Epithelial cell of prostate (primary cell): ENCODE measurements around the gene PLCL2.

Experiments
- DNase-seq: peaks from one replicate; pipeline ENCODE4 v3.0.0-alpha.2; 2011; ENCODE audit warnings: low read depth, low spot score
- H3K27ac ChIP-seq: fragments of 450-650 bp; 2 replicates; pipeline ENCODE4 v1.5.1; 2017; ENCODE audit warnings: mild to moderate bottlenecking

PLCL2 gene

DNA sequence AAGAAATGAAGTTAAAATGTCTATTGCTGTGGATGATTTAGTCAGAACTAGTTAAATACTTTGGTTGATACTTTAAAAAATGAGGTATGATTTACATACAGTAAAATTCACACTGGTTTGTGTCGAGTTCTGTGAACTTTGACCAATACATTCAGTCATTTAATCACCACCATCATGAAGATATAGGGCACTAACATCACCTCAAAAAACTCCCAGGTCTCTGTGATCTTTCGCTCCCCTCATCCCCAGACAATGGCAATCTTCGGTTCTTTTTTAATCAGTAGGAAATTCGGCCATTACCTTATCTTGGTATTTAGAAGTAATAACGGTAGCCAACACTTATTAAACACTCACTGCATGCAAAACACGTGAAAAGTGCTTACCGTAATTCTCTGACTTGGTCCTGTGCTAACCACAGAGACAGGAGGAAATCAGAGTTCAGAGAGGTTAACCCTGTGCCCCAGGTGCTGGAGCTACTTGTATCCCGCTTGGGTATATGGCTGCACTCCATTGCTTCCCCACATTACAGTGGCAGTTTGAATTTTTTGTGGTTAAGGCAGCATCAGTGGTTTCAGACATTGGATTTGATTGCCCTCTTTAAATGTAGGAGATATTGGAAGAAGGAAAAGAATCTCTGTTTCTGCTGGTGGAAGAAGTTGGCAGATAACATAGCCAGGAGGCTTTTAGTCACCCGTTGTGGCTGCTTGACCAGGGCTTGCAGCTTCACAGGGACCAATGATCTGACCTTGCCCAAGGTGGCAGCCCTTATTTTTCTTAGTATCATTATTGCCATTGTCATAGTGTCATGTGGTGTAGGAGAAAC, 4.2 kb downstream of the PLCL2 start:
- H3K27ac ChIP-seq = no peak overlapping the region
- DNase-seq = no peak

DNA sequence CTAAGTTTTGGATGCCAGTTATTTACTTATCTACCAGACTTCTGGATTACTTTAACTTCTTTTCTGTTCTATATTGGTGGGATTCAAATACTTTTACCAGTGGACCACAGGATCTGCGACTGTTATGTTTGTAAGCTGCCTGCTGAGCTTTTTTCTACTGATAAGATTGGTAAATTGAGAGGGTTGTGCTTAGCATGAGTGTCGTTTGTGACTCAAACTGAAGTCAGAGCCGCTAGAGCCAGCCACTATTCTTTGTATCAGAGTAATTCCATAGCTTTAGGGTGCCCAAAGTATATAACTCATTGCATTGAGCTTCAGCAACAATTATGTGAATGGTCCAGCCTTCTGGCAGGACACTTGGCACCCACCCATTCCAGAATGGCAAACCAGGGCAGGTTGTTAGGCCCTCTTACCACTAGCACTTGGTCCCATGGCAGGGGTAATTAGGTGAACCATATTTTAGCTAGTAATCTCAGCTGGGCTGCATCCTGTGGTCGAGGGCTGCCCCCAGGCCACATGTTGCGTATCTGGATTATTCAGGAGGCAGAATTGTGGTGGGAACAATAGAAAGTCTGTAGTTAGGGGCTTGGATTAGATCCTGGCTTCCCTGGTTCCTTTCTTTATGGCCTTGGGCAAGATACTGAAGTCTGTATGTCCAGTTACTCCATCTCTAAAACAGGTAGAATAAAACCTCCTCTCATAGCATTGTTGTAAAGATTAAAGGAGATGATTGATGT, 6.0 kb downstream of the PLCL2 start:
- H3K27ac ChIP-seq = no peak overlapping the region
- no peak for DNase-seq

DNA sequence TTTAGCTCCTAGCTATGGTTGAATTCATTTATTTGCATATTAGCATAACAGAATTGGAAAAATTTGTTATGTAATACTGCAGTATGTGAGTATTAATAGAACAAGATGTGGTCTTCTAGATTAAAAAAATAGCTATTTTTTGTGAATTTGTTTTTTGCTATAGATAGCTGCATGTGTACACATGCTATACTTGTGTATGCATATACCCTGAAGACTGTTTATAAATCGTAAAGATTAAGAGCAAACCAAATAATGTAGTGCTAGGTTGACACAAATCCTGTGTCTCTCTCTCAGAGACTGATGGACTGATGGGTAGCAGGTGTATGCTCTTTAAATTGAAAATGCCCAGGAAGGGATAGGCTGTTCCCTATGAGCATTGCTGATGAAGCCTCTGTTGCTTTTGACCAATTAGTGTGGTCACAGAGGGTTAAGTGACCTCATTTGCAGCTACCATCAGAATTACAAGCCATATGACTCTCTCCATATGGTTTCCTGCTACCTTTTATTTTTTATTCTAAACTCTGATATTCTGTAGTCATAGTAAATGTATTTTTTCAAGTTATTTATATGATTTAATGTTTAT, 9.0 kb downstream of the PLCL2 start:
- DNase-seq = no peak
- no peak overlapping the region for H3K27ac ChIP-seq

DNA sequence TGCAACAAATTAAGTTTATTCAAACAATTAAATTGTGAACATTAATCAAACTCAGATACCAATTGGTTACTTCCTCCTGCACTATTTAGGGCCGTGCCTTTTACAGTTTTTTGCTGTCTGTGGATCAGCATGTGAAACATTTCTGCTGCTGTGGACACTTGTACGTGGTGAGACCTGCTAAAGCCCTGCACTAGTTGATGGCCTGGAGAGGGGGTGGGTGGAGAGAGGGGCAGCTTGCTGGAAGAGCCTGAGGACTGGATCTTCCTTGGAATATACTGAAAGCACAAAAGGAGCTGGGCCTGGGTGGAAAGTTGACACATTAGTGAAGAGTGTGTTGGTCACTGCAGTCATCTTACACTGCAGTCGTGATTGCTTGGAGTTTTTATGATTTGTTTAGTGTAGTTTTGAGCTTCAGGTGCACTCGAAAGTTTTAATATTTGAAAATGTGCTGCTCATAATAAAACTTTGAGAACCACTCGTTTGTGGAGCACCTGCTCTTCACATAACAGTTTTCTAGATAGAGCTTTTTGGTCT, 11.4 kb downstream of the PLCL2 start:
- no peak overlapping the region for H3K27ac ChIP-seq
- DNase-seq = no peak

DNA sequence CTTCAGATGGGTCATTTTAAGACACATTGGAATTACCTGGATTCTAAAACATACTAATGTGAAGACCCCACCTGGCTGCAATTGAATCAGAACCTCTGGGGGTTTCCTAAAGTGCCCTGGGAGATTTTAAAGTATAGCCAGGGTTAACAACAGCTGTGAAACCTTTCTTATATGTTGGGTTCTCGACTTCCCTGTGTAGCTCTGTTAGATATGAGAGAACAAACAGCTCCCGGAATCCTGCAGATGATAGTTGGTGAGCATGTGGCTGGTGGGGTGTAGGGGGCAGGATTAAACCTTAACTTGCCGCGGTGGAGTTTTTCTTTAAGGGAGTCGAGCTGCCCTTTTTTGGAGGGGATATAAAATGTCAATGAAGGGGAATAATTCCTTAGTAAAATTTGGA, 12.1 kb downstream of the PLCL2 start:
- no peak for DNase-seq
- H3K27ac ChIP-seq = no peak overlapping the region

DNA sequence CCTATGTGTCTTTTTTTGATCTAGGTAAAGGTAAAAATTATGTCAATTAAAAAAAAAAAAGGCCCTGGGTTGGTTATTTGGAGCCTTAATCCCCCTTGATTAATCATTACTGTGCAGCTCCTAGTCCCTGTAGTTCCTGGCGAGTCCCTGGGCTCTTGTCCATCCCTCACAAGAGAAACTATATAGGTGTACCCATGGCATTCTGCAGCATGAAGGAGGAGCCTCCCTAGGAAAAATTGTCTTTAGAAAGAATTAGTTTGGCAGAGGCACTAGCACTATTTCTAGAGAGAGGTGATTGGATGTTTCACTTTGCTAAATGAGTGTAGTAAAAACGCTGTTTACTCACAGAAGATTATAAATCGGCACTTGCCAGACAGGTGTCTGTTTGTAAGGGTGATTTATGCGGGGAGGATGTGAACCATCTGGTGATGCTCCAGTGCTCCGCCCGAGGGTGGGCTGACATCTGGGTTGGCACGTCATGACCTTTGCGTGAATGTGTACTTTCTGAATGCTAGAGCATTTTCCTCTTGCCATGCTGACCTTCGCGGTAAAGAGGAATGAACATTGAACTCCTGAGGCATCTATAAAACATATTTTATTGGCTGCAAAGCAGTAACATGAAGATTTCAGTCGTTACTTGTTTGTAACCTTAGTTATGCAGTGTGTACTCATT, 12.6 kb downstream of the PLCL2 start:
- H3K27ac ChIP-seq = no peak overlapping the region
- DNase-seq = no peak

DNA sequence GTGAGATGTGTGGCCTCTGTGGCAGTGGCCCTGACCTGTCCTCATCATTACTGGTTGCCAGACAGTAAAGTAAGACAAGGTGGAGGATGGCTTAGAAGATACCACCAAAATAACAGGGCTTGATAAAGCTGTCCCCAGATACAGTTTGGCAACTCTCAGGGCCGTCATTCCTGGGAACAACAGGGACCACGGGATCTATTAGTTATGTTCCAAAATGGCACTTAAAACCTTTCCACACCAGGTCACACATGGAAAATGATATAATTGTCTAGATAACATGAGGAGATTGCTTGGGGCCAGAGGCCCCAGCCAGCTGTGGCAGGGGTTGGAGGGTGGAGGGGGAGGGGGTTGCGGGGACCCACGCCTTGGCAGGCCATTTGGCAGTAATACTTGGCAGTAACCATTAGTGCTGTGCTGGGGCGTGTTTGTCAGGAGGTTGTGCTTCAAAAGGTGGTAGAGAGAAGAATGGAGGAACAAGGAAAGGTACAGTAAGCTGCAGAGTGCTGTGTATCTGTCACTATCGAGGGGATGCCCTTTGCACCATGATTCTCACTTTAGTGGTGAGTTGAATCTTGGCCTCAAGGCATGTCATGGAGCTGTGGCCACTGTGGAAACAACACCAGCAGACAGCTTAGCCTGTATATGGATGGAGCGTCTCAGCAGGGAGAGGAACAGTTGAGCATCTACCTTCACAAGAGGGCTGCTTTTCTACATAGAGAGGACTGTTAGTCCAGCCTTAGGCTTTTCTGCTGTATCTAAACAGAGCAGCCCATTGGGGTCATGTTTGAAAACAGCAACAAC, 14.0 kb downstream of the PLCL2 start:
- no peak for DNase-seq
- H3K27ac ChIP-seq = no peak overlapping the region

DNA sequence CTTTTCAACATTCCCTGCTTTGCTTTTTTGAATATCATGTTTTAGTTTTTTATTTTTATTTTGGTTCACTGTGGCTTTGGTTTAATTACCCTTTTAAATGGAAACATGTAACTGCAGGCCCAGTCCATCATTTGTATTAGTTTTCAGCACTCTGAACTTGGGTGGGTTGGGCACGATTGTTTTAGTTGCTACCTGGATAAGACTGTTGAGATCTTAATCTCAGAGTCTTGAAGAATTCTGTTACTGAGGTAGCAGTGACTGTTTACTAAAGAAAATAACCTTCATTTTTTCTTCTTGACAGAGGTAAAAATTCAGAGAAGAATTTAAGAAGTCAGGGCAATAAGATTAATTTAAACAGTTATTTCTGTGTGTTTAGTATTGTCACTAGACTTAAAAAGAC, 15.2 kb downstream of the PLCL2 start:
- no peak for DNase-seq
- no peak overlapping the region for H3K27ac ChIP-seq

DNA sequence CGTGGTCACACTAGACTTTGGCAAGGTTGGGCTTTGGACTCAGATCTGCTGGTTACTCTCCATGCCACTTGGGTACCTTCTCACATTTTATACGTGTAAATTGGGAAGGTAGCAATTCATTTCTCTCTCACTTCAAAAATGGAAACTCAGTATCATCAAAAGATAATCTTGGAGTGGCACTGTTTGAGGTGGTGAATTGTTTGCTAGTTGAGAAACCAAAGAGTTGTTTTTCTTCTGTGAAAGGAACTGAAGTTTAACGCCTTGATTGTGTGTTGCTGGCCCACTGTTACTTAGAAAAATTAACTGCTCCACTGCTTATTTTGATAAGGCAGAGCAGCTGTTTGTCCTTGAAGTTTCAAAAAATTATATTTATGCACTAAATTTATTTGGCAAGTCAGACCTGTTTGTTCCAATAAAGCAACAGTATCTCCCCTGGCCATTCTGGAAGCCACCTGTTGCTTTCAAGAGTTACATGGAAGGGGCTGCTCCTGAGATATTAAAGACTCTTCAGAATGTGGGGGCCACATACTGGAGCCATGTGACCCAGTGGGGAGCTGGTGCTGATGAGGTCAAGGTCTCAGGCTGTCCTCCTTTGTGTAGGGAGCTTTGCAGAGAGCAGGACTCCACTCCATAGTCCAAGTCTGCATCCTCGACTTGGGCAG, 16.2 kb downstream of the PLCL2 start:
- no peak for DNase-seq
- H3K27ac ChIP-seq = no peak overlapping the region

DNA sequence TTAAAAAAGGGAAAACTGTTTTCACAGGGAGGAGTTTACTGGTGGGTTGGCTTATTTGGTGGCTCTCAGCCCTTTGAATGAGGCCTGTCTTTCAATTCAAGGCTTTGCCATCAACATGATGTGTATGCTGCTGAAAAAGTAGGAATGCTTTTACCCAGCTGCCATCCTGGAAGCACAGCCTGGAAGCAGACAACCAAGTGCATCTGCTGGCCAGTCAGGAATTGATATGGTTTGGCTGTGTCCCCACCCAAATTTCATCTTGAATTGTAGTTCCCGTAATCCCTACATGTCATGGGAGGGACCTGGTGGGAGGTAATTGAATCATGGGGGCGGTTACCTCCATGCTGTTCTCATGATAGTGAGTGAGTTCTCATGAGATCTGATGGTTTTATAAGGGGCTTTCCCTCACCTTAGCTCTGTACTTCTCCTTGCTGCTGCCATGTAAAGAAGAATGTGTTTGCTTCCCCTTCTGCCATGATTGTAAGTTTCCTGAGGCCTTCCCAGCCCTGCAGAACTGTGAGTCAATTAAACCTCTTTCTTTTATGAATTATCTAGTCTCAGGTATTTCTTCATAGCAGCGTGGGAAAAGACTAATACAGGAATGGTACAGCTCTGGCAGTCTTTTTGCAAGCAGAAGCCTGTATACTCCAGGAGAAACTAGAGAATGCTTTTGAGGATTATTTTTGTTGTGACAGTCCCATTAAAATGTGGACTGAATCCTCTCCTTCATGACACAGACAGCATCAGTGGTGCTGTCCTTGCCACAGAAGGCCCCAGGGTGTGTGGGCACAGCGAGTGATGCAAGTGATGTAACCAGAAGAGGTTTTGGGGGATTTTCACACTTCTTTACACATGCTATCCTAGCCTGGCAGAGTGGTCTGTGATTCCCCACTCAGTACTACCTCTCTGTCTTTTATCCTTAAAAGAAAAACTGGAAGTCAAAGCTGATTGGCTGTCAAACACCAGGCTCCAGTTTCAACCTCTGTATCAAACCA, 20.0 kb downstream of the PLCL2 start:
- no peak overlapping the region for H3K27ac ChIP-seq
- DNase-seq = no peak

DNA sequence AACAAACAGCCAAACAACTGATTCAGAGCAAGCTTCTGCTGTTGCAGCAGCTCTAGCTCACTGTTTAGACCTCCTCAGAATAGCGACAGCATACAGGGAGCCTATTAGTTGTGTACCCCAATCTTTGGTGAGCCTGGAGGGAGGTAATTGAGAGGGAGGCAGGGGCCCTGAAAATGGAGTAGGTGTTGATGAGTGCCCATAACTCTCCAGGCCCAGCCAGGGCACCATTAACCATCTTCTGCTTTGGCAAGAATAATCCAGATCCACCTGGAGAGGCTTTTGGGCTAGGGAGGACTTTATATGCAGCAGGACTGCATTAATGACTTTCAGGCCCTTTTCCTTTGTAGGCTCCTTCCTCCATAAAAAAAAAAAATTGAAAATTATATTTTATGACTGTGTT, 20.9 kb downstream of the PLCL2 start:
- no peak overlapping the region for H3K27ac ChIP-seq
- no peak for DNase-seq

DNA sequence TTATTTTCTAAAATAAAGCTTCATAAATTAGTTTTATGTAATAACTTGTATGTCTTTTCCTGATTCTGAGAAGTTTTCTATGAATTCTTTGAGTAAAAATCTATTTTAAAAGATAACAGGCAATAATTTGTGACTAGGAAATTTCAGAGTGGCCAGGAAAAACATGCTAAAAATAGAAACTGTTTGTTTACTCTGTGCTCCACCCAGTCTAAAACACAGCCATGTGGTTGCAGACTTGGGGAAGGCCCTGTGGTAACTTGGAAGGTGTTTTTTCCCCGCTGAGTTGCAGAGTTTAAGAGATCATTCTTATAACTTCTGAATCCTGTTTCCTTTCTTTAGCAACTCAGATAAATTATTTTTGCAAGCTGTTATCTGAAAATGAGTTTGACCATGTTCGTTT, 21.9 kb downstream of the PLCL2 start:
- DNase-seq = peak; percentile 2
- no peak overlapping the region for H3K27ac ChIP-seq

DNA sequence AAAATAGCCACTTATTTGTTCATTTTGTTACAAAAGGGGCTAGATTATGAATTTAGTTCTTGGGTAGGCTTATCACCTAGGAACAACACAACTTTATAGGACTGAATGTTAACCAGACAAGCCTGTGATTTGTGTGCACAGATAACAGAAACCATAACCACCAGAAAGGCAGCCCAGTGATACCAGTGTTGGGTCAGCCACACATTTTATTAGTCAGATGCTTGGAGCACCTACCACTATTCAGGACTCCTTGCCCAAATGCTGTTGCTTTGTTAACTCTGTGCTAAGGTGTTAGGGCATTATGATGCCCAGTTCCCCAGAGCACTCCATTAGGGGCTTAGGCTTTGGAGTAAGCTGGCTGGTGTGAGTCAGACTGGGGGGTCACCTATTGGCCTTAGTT, 22.5 kb downstream of the PLCL2 start:
- H3K27ac ChIP-seq = no peak overlapping the region
- DNase-seq = no peak

DNA sequence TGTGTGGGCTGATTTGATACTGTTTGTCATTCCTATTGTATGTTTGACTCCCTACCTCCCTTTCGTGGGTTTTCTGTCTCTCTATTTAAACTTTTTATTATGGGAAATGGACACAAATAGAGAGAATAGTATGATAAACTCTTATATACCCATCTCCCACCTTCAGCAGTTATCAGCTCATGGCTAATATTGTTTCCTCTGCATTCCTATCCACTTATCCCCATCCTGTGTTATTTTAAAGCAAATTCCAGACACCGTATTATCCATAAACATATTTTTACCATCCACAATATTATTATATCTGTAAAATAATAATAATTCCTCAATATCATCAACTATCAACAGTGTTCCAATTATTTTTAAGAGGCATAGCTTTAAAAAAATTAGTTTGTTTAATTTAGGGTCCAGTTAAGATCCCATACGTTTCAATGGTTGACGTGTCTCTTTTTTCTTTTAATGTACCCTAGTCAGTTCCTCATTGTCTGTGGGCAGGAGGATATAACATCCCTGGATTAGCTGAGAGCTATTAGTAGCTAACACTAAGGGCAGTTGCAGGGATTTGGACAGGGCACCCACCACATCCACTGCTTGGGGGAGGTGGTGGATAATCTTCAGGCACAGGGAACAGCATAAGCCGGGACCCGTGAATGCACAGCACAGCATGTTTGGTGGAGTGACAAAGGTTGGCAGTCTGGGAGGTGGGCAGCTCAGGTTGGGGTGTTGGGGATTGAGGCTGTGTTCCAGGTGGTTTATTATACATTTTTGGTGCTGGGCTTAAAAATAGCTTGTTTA, 23.5 kb downstream of the PLCL2 start:
- DNase-seq = no peak
- no peak overlapping the region for H3K27ac ChIP-seq

DNA sequence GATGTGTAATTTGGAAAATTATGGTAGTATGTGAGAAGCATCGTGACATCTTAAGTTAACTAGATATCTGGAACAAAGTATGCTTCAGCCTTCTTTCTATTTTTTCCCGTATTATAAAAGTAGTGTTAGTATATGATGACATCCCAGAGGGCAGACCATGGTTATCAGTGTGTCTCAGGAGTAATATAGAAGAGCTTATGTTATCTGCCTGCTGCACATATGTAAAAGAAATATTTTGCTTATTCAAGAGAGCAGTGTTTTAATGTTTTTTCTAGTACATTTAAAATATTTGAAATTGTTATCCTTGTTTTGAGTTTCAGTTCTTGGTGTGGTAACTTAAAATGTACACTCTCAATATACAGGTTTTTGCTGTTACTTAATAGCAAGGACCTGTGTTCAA, 24.1 kb downstream of the PLCL2 start:
- DNase-seq = no peak
- H3K27ac ChIP-seq = no peak overlapping the region

DNA sequence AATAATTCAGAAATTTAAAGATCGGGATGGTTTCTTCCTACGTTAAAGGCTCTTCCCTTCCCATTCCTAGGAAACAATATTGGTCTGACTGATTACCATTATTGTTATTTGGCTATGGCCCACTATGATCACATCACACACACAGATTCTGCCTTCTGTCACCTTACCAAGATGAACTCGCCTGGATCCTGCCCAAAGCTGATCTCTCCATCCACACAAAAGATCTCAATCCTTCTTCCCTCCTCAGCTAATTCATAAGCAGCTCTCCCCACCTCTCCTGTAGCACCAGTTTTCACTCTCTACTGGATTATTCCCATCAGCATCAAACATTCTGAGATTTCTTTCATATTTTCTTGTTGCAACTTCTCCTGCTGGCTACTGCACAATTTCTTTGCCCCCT, 25.0 kb downstream of the PLCL2 start:
- no peak overlapping the region for H3K27ac ChIP-seq
- DNase-seq = no peak

DNA sequence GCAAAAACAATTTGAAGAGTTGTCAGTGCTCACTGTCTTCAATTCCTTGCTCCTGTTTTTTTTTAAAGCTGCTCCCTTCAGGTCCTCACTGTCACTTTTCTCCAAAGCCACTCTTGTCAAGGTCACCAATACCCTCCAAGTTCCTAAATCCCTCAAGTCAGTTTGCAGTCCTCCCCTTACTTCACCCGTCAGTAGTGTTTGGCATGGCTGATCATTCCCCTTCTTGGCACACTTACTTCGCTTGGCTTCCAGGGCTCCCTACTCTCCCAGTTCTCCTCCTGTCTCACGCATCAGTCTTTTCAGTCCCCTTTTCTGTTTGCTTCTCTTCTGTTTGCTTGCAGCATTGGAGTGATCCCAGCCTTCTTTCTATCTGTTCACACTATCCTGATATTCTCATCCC, 25.5 kb downstream of the PLCL2 start:
- H3K27ac ChIP-seq = no peak overlapping the region
- no peak for DNase-seq
